HL-60 (cell line): ENCODE measurements around the gene DIP2C.

Source experiments
- DNase-seq, 2 experiments: peaks; one replicate each; pipeline ENCODE4 v3.0.0-alpha.2; 2010 to 2020; ENCODE audit warnings: low read depth in 1 of 2, low spot score in 1 of 2
- H3K27ac ChIP-seq: fragments of 250-450 bp; sonication (Bioruptor Pico); replicated peaks from 2 replicates; pipeline ENCODE4 v1.5.1; 2020; ENCODE audit warnings: mild to moderate bottlenecking, moderate library complexity
- H3K27me3 ChIP-seq: fragments of 250-450 bp; sonication (Bioruptor Pico); 2 replicates; pipeline ENCODE4 v1.5.1; 2021; ENCODE audit warnings: mild to moderate bottlenecking, moderate library complexity; ENCODE audit not compliant: insufficient read depth, poor library complexity, severe bottlenecking
- H3K4me3 ChIP-seq: replicated peaks from 2 replicates; pipeline ENCODE4 v1.5.1; 2011; ENCODE audit warnings: mild to moderate bottlenecking, control low read depth, low read length; ENCODE audit not compliant: insufficient read depth
- GABPA ChIP-seq: IDR thresholded peaks from 2 replicates; pipeline ENCODE4 v1.6.1; 2012; ENCODE audit warnings: low read depth
- POLR2AphosphoS5 ChIP-seq: IDR thresholded peaks from 2 replicates; pipeline ENCODE4 v1.6.1; 2012; ENCODE audit warnings: low read depth
- REST ChIP-seq: IDR thresholded peaks from 2 replicates; pipeline ENCODE4 v1.6.1; 2012; ENCODE audit warnings: low read depth; ENCODE audit not compliant: insufficient replicate concordance
- SPI1 ChIP-seq: IDR thresholded peaks from 2 replicates; pipeline ENCODE4 v1.6.1; 2012; ENCODE audit warnings: low read depth, mild to moderate bottlenecking, borderline replicate concordance
- TF ChIP-seq, protein P1 (sequence below): IDR thresholded peaks from one replicate; pipeline ENCODE4 v1.5.1; 2011; ENCODE audit warnings: low read length, control low read depth, inconsistent platforms; ENCODE audit not compliant: insufficient read depth

DIP2C gene

DNA sequence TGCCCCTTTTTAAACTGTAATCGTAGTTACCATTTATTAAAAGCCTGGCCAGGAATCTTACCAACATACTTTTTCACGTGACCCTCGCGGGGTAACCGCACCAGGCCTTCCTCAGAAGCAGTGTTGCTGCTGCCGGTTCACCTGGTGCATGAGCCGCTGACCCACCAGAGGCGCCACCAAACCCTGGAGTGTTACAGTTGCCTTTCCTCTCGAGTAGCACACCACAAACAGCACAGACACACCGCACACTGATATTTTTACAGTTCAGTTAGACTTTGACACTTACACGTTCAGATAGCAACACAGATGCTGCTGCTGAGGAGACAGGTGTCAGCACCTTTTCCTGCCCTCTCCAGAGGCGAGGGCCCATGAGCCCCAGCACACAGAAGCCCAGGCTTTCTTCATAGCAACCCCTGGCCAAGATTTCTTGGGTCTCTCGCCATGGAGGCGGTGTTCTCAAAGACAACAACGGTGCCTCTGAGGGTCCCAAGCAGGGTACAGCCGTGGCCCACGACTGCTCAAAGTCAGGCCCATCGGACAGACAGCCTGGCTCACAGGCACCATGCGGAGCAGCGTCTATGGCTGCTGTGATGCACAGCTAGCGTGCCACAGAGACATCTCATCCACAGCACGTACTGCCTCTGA lies 123.1 kb downstream of the DIP2C start:
- TF ChIP-seq REST (no peak), POLR2AphosphoS5 (no peak), SPI1 (no peak), GABPA (no peak)
- TF ChIP-seq, protein P1, sequence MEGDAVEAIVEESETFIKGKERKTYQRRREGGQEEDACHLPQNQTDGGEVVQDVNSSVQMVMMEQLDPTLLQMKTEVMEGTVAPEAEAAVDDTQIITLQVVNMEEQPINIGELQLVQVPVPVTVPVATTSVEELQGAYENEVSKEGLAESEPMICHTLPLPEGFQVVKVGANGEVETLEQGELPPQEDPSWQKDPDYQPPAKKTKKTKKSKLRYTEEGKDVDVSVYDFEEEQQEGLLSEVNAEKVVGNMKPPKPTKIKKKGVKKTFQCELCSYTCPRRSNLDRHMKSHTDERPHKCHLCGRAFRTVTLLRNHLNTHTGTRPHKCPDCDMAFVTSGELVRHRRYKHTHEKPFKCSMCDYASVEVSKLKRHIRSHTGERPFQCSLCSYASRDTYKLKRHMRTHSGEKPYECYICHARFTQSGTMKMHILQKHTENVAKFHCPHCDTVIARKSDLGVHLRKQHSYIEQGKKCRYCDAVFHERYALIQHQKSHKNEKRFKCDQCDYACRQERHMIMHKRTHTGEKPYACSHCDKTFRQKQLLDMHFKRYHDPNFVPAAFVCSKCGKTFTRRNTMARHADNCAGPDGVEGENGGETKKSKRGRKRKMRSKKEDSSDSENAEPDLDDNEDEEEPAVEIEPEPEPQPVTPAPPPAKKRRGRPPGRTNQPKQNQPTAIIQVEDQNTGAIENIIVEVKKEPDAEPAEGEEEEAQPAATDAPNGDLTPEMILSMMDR = no peak
- Histone ChIP-seq H3K27ac (no peak overlapping the region), H3K4me3 (no peak overlapping the region), H3K27me3 (no peaks in the 10 kb centered on the region)
- no peak for DNase-seq

DNA sequence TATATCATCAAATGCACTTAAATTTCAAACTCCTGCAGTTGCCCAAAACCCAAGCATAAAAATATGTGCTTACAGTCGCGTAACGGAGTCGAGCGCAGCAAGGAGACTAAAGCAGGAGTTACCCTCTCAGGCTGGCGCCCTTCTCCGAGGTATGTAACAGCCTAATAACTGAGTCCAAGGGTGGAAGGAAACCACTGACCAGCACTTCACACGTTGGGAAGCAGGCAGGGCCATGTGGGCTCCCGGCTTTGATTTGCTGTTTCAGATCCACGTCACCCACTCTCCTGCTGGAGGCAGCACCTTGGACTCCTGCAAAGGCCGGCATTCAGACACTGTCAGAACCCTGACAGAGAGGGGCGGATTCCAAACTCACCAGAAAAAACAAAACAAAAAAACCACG lies 123.8 kb downstream of the DIP2C start:
- H3K27me3 ChIP-seq = no peaks in the 10 kb centered on the region
- H3K27ac ChIP-seq = no peak overlapping the region
- TF ChIP-seq POLR2AphosphoS5 = no peak
- no peak for DNase-seq
- no peak overlapping the region for H3K4me3 ChIP-seq

- Histone ChIP-seq H3K27me3 (no peaks in the 10 kb centered on the region), H3K4me3 (no peak overlapping the region), H3K27ac (no peak overlapping the region)
- TF ChIP-seq POLR2AphosphoS5 (no peak), REST (no peak), SPI1 (no peak), GABPA (no peak)
- TF ChIP-seq, protein P1 = no peak
- no peak for DNase-seq
Observed at GRCh38 chr10:565146-565545, 124.3 kb downstream of the DIP2C start.

- no peak overlapping the region for H3K4me3 ChIP-seq
Observed at GRCh38 chr10:563827-564226, 125.6 kb downstream of the DIP2C start.

More at GRCh38 chr10:563827-564226, 125.6 kb downstream of the DIP2C start:
- no peak for DNase-seq
- Histone ChIP-seq H3K27me3 (no peaks in the 10 kb centered on the region), H3K27ac (no peak overlapping the region)
- TF ChIP-seq SPI1 = no peak
- no peak for TF ChIP-seq REST
- no peak for TF ChIP-seq POLR2AphosphoS5
- TF ChIP-seq GABPA = no peak
- TF ChIP-seq, protein P1 = no peak
